H1 (cell line): ENCODE results near the gene TBC1D30. TPM values are rescaled to one million over a fixed set of nuclear protein-coding genes. Genes with fewer than 3 reads are reported as not detected.

ENCODE experiments used
- JUN ChIP-seq: IDR thresholded peaks from 2 replicates; pipeline ENCODE4 v1.6.1; 2011; ENCODE audit warnings: low read depth, mild to moderate bottlenecking, improper control_type of control experiment, low read length
- RFX5 ChIP-seq: IDR thresholded peaks from 2 replicates; pipeline ENCODE4 v1.6.1; 2011; ENCODE audit warnings: low read depth, low read length, improper control_type of control experiment, borderline replicate concordance
- SAP30 ChIP-seq: fragments of 300-600 bp; sonication (generic); IDR thresholded peaks from 2 replicates; pipeline ENCODE4 v1.7.1; 2012; ENCODE audit warnings: low read length, moderate library complexity, mild to moderate bottlenecking, inconsistent platforms; ENCODE audit not compliant: insufficient read depth, insufficient replicate concordance
- SP2 ChIP-seq: IDR thresholded peaks from 2 replicates; pipeline ENCODE4 v1.6.1; 2012; ENCODE audit warnings: mild to moderate bottlenecking, low read length, inconsistent platforms
- TCF12 ChIP-seq: IDR thresholded peaks from 2 replicates; pipeline ENCODE4 v1.6.1; 2011; ENCODE audit warnings: low read depth, mild to moderate bottlenecking, low read length
- ZNF274 ChIP-seq: IDR thresholded peaks from 2 replicates; pipeline ENCODE4 v1.7.0; 2012; ENCODE audit warnings: low read length, borderline replicate concordance; ENCODE audit errors: extremely low read depth
- polyA plus RNA-seq, 7 experiments: library from polyadenylated mRNA; depleted of rRNA in 3 of 7; stranded (reverse) in 5 of 7; unstranded in 2 of 7; fragments of >200 nt in 5 of 7; fragments of 200-250 nt in 2 of 7; gene quantifications; 1 replicate in 5 of 7; 2 replicates in 1 of 7; 4 replicates in 1 of 7; pipeline versions ENCODE4 v1.2.1 to v1.2.3, GENCODE V29; 2011 to 2013; ENCODE audit warnings: missing spikeins in 2 of 7, mixed read lengths in 2 of 7
- total RNA-seq: library from RNA; stranded (reverse); fragmentation: NEBNext Ultra II Directional; extraction: Animal tissue kit (Norgen Biotek cat#: 25700); gene quantifications from 2 replicates; pipeline ENCODE4 v1.2.1, GENCODE V29; 2021
- TF ChIP-seq, protein P1 (sequence below): IDR thresholded peaks from 2 replicates; pipeline ENCODE4 v1.6.1; 2012; ENCODE audit warnings: low read length, inconsistent platforms
- TF ChIP-seq, protein P2 (sequence below): IDR thresholded peaks from 2 replicates; pipeline ENCODE4 v1.6.1; 2011; ENCODE audit warnings: low read length, improper control_type of control experiment

Gene TBC1D30
- total and polyA plus RNA-seq, 2 of the 8 experiments (the other 6 are each of a cell fraction or from before 2014, with no cell fraction given): 2.8 to 5.5 TPM

- TF ChIP-seq, protein P1, sequence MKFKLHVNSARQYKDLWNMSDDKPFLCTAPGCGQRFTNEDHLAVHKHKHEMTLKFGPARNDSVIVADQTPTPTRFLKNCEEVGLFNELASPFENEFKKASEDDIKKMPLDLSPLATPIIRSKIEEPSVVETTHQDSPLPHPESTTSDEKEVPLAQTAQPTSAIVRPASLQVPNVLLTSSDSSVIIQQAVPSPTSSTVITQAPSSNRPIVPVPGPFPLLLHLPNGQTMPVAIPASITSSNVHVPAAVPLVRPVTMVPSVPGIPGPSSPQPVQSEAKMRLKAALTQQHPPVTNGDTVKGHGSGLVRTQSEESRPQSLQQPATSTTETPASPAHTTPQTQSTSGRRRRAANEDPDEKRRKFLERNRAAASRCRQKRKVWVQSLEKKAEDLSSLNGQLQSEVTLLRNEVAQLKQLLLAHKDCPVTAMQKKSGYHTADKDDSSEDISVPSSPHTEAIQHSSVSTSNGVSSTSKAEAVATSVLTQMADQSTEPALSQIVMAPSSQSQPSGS: no peak
- TF ChIP-seq JUN: no peak
- no peak for TF ChIP-seq SAP30
- no peak for TF ChIP-seq TCF12
- no peak for TF ChIP-seq ZNF274
- TF ChIP-seq RFX5: no peak
- TF ChIP-seq SP2: no peak
- TF ChIP-seq, protein P2, sequence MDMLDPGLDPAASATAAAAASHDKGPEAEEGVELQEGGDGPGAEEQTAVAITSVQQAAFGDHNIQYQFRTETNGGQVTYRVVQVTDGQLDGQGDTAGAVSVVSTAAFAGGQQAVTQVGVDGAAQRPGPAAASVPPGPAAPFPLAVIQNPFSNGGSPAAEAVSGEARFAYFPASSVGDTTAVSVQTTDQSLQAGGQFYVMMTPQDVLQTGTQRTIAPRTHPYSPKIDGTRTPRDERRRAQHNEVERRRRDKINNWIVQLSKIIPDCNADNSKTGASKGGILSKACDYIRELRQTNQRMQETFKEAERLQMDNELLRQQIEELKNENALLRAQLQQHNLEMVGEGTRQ: no peak
These were observed 50.7 kb downstream of the TBC1D30 start (continued) for GRCh38 chr12:64875186-64875585.
